Measurements from ENCODE around the gene GPRC5B. TPM values are rescaled to one million over a fixed set of nuclear protein-coding genes. Genes with fewer than 3 reads are reported as not detected.

Gene GPRC5B
- total RNA-seq, 3 donors from 2014 or later (not counting 1 experiment from before 2014, with no cell fraction given), result not detected

DNA sequence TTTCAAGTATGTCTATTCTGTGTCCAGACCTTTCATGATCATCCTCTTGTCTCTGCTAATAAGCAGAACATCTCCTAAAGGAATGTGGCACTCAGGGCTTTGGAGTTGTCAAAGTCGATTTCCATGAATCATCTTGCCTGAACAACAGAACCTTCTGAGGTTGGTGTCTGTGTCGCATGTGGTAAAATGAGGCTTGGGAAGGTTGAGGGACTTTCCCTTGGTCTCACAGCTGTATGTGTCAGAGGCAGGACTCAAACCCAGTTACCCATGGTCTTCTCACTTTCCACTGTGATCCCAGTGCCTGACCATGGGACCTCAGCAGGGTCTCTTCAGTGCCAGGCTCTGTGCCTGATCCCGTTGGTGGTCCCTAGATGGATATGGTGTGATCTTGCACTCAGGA, 4.2 kb upstream of the GPRC5B start:
- DNase-seq (no peak), ATAC-seq (no peak)
- Histone ChIP-seq H3K27ac (ENCODE audit: low read length) (no peak overlapping the region), H3K4me3 (ENCODE audit: low read length) (no peak overlapping the region), H3K36me3 (ENCODE audit: control insufficient read depth, insufficient read depth, low read length) (no peaks in the 10 kb centered on the region), H3K27me3 (ENCODE audit: control insufficient read depth, insufficient read depth, low read length) (peaks cover 12% of the 10 kb centered on the region), H3K9me3 (ENCODE audit: control insufficient read depth, insufficient read depth, low read length) (no peaks in the 10 kb centered on the region), H3K4me1 (ENCODE audit: control insufficient read depth, insufficient read depth, low read length) (peaks cover 23% of the 10 kb centered on the region)
- peaks cover 12 to 18% of the 10 kb centered on the region in 2 donors for H3K27me3 Mint-ChIP-seq (ENCODE audit: low read depth in 2 of 2)
- 68% methylated on average over 3 of the region's 3 CpGs for WGBS (ENCODE audit: insufficient coverage)
- H3K4me3 Mint-ChIP-seq, result no peak overlapping the region
- H3K36me3 Mint-ChIP-seq, result no peaks in the 10 kb centered on the region
- intact Hi-C loops (cut with micrococcal nuclease), result loop anchor here (5.0 kb wide), 1 partner anchor 802 kb away; no protein-coding TSS in a partner anchor
- H3K4me1 Mint-ChIP-seq, result peaks cover 15 to 23% of the 10 kb centered on the region in 2 donors
- no peak overlapping the region for H3K27ac Mint-ChIP-seq
- TF ChIP-seq, protein P1, sequence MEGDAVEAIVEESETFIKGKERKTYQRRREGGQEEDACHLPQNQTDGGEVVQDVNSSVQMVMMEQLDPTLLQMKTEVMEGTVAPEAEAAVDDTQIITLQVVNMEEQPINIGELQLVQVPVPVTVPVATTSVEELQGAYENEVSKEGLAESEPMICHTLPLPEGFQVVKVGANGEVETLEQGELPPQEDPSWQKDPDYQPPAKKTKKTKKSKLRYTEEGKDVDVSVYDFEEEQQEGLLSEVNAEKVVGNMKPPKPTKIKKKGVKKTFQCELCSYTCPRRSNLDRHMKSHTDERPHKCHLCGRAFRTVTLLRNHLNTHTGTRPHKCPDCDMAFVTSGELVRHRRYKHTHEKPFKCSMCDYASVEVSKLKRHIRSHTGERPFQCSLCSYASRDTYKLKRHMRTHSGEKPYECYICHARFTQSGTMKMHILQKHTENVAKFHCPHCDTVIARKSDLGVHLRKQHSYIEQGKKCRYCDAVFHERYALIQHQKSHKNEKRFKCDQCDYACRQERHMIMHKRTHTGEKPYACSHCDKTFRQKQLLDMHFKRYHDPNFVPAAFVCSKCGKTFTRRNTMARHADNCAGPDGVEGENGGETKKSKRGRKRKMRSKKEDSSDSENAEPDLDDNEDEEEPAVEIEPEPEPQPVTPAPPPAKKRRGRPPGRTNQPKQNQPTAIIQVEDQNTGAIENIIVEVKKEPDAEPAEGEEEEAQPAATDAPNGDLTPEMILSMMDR (IDR thresholded peaks at IDR 0.05), result no peak
- no peaks in the 10 kb centered on the region for H3K9me3 Mint-ChIP-seq

DNA sequence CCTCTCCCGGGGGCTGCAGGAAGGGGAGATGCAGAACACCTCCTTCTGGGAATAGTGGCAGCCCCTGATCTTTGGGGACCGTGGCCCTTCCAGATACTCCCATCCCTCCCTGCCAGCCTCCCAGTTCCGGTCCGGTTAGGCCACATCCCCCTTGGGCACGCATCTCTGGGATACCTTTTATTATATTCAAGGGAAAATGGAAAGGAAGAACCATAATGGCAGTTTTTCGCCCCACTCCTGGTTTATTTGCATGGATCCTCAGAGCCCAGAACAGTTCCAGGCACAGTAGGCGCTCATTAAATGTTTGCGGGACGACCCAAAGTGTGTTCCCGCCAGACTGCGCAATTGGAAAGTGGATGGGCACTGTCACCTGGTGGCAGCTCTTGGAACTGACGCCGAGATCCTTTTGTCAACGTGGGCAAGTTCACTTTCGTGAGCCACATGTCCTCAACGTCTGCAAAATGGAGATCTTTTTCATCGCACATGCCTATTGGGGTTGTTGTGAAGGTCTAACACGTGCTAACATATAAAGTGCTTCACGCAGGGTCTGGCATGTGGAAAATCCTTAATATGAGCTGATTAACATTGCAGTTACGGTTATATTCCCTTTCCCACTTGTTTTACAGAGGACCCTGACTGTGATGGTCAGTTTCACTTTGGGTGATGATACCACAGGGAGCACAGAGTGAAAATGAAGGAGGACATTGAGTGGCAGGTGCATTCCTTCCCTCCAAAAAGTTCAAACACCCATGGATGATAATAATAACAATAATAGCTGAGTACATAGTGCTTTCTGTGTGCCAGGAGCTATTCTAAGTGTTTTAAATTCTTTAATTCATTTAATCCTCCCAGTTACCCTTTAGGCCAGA, 1.7 kb upstream of the GPRC5B start:
- no peak overlapping the region for H3K27ac ChIP-seq (ENCODE audit: low read length)
- WGBS (ENCODE audit: insufficient coverage), result 7% methylated on average over 18 of the region's 20 CpGs
- no peaks in the 10 kb centered on the region for H3K36me3 ChIP-seq (ENCODE audit: control insufficient read depth, insufficient read depth, low read length)
- peaks cover 22% of the 10 kb centered on the region for H3K27me3 ChIP-seq (ENCODE audit: control insufficient read depth, insufficient read depth, low read length)
- Mint-ChIP-seq H3K27me3 (ENCODE audit: low read depth in 2 of 2) (peaks cover 30 to 32% of the 10 kb centered on the region in 2 donors), H3K4me1 (peaks cover 15 to 23% of the 10 kb centered on the region in 2 donors), H3K9me3 (no peaks in the 10 kb centered on the region), H3K27ac (no peak overlapping the region), H3K36me3 (no peaks in the 10 kb centered on the region), H3K4me3 (peak overlapping the region; percentile 79)
- H3K4me3 ChIP-seq (ENCODE audit: low read length), result no peak overlapping the region
- DNase-seq (peak; percentile 55 to 90), ATAC-seq (peak; percentile 51 to 72 (median 69))
- TF ChIP-seq, protein P1 (IDR thresholded peaks at IDR 0.05), result peak; percentile 85
- intact Hi-C loops (cut with micrococcal nuclease), result loop anchor here (1.0 to 5.0 kb wide), 3 partner anchors 285 to 799 kb away; no protein-coding TSS in a partner anchor
- no peaks in the 10 kb centered on the region for H3K9me3 ChIP-seq (ENCODE audit: control insufficient read depth, insufficient read depth, low read length)
- peaks cover 27% of the 10 kb centered on the region for H3K4me1 ChIP-seq (ENCODE audit: control insufficient read depth, insufficient read depth, low read length)

DNA sequence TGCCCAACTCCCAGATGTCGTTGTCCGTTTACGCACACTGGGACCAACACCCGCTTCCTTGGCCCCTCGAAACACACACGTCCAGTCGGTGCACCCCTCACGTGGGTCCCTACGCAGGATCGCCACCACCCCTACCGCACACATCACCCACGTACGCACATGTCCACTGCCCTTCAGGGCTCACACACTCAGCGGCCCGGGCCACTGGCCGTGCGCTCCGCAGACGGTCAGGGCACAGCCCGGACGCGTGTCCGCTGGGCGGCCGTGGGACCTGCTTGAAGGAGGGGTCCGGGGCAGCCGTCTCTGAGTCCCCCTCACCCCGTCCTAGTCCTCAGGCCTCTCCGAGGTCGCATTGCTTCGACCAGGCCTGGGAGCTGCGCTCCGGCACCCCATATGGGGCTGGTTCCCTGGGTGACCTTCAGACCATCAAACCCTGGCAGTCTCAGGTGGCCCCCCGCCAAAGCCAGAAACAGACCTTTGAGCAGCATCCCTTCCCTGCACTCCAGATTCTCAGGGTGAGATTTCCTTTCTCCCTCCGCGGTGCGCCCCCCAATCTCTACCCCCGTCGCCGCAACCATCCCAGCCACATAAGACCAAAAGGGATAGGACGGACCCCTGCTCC, 914 bp upstream of the GPRC5B start:
- Mint-ChIP-seq H3K4me1 (peaks cover 15 to 23% of the 10 kb centered on the region in 2 donors), H3K4me3 (peak overlapping the region; percentile 79), H3K27ac (no peak overlapping the region), H3K9me3 (no peaks in the 10 kb centered on the region), H3K36me3 (no peaks in the 10 kb centered on the region), H3K27me3 (ENCODE audit: low read depth in 2 of 2) (peaks cover 37 to 38% of the 10 kb centered on the region in 2 donors)
- no peaks in the 10 kb centered on the region for H3K9me3 ChIP-seq (ENCODE audit: control insufficient read depth, insufficient read depth, low read length)
- ATAC-seq (no peak), DNase-seq (no peak)
- TF ChIP-seq, protein P1 (IDR thresholded peaks at IDR 0.05), result no peak
- H3K4me3 ChIP-seq (ENCODE audit: low read length), result peak overlapping the region; percentile 23
- WGBS (ENCODE audit: insufficient coverage), result 13% methylated on average over 41 of the region's 41 CpGs
- H3K4me1 ChIP-seq (ENCODE audit: control insufficient read depth, insufficient read depth, low read length), result peaks cover 27% of the 10 kb centered on the region
- H3K27ac ChIP-seq (ENCODE audit: low read length), result no peak overlapping the region
- intact Hi-C loops (cut with micrococcal nuclease), result loop anchor here (1.0 to 5.0 kb wide), 3 partner anchors 284 to 798 kb away; no protein-coding TSS in a partner anchor
- no peaks in the 10 kb centered on the region for H3K36me3 ChIP-seq (ENCODE audit: control insufficient read depth, insufficient read depth, low read length)
- H3K27me3 ChIP-seq (ENCODE audit: control insufficient read depth, insufficient read depth, low read length), result peaks cover 22% of the 10 kb centered on the region

Data from natural killer cell (primary cell).